Esophagus muscularis mucosa (tissue), 4 donors: ENCODE results near the gene L1CAM. TPM values are rescaled to one million over a fixed set of nuclear protein-coding genes. Genes with fewer than 3 reads are reported as not detected.

Experiments used
- DNase-seq: peaks from one replicate; pipeline ENCODE4 v3.0.0-alpha.2; 2017; ENCODE audit errors: extremely low spot score
- H3K27ac ChIP-seq, 4 donors: fragments of 200-600 bp; sonication (generic); replicated peaks in 1 of 4; 1 replicate in 3 of 4; 2 replicates in 1 of 4; pipeline ENCODE4 v1.5.1; 2016 to 2019; ENCODE audit warnings: mild to moderate bottlenecking in 1 of 4
- H3K27me3 ChIP-seq, 4 donors: fragments of 200-600 bp; sonication (generic); one replicate each; pipeline versions ENCODE4 v1.5.1 to v1.6.0; 2016 to 2019
- H3K36me3 ChIP-seq, 4 donors: fragments of 200-600 bp; sonication (generic); one replicate each; pipeline ENCODE4 v1.5.1; 2016 to 2019
- H3K4me1 ChIP-seq, 4 donors: fragments of 200-600 bp; sonication (generic); one replicate each; pipeline ENCODE4 v1.5.1; 2016 to 2019
- H3K4me3 ChIP-seq, 4 donors: fragments of 200-600 bp; sonication (generic); 1 replicate in 2 of 4; 2 replicates in 2 of 4; pipeline ENCODE4 v1.5.1; 2016 to 2019; ENCODE audit warnings: mild to moderate bottlenecking in 4 of 4, moderate library complexity in 1 of 4
- H3K9me3 ChIP-seq, 4 donors: fragments of 200-600 bp; sonication (generic); 1 replicate in 3 of 4; 2 replicates in 1 of 4; pipeline ENCODE4 v1.5.1; 2016 to 2019
- EP300 ChIP-seq: sonication (generic); formaldehyde crosslinking; IDR thresholded peaks from one replicate; pipeline ENCODE4 v1.6.1; 2017; ENCODE audit warnings: antibody characterized with exemption
- POLR2A ChIP-seq: fragments of 450-650 bp; IDR thresholded peaks from one replicate; pipeline ENCODE4 v1.6.1; 2017; ENCODE audit warnings: antibody characterized with exemption, moderate library complexity, mild to moderate bottlenecking, low read depth
- POLR2AphosphoS5 ChIP-seq, 2 donors: sonication (generic); formaldehyde crosslinking; IDR thresholded peaks; one replicate each; pipeline ENCODE4 v1.6.1; 2017; ENCODE audit warnings: antibody characterized with exemption in 2 of 2
- WGBS: methylation state at CpG from one replicate; pipeline ENCODE4 v1.1.5; 2018; 5-methylcytosine and 5-hydroxymethylcytosine counted together
- intact Hi-C: fragments of 100-400 bp; cut with DNase I; formaldehyde crosslinking; loops from one replicate; pipeline ENCODE4 v1.15.1; 2023
- total RNA-seq, 4 donors: library from RNA; depleted of rRNA; stranded (reverse); fragments of >200 nt; gene quantifications; one replicate each; pipeline versions ENCODE4 v1.1.0 to v1.2.1, GENCODE V29; 2016
- TF ChIP-seq, protein P1 (sequence below), 3 experiments: fragments of 200-600 bp in 2 of 3; fragments of 450-650 bp in 1 of 3; sonication (generic) in 2 of 3; IDR thresholded peaks; one replicate each; pipeline ENCODE4 v1.5.1; 2017 to 2019; ENCODE audit warnings: antibody characterized with exemption in 3 of 3, mild to moderate bottlenecking in 2 of 3, moderate library complexity in 1 of 3

Gene L1CAM
- total RNA-seq, 4 donors from 2014 or later = 22.4 to 47.9 (median 30.0) TPM

DNA sequence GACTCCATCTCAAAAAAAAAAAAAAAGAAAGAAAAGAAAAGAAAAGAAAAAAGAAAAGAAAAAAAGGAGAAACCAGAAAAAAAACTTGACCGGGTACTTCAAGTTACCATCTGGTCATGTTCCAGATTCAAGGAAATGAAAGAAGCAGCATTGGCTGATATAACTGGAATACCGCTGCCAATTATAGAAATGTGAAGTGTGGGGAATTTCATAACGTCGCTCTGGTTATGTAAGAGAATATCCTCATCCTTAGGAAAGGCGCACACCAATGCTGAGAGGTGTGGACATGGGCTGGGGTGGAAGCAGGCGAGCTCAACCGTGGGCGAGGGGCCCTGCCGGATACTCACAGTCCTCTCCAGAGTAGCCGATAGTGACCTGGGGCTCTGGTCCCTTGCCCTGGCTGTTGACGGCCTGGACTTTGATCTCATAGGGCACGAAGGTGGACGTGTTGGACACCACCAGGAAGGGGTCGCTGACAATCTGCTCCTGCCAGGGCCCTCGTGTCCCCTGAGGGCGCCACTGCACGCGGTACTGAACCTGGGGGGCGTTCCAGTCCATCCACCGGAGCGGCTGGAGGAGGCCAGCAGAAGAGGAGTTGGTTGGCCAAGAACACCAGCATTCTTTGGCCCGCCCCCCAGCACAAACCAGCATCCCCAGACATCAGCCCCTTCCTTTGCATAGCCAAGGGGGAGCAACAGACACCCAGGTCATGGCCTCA, 19.5 kb downstream of the L1CAM start:
- WGBS = 83% methylated on average over 18 of the region's 22 CpGs
- no peak overlapping the region for H3K4me3 ChIP-seq
- H3K9me3 ChIP-seq = no peaks in the 10 kb centered on the region
- intact Hi-C loops = no loop called here
- H3K36me3 ChIP-seq = peaks cover 0 to 8% (median 0%) of the 10 kb centered on the region in 4 donors
- peaks cover 0 to 14% (median 0%) of the 10 kb centered on the region in 4 donors for H3K27me3 ChIP-seq
- no peak for DNase-seq
- TF ChIP-seq POLR2A (no peak), EP300 (no peak), POLR2AphosphoS5 (IDR thresholded peaks at IDR 0.05) (no peak)
- TF ChIP-seq, protein P1, sequence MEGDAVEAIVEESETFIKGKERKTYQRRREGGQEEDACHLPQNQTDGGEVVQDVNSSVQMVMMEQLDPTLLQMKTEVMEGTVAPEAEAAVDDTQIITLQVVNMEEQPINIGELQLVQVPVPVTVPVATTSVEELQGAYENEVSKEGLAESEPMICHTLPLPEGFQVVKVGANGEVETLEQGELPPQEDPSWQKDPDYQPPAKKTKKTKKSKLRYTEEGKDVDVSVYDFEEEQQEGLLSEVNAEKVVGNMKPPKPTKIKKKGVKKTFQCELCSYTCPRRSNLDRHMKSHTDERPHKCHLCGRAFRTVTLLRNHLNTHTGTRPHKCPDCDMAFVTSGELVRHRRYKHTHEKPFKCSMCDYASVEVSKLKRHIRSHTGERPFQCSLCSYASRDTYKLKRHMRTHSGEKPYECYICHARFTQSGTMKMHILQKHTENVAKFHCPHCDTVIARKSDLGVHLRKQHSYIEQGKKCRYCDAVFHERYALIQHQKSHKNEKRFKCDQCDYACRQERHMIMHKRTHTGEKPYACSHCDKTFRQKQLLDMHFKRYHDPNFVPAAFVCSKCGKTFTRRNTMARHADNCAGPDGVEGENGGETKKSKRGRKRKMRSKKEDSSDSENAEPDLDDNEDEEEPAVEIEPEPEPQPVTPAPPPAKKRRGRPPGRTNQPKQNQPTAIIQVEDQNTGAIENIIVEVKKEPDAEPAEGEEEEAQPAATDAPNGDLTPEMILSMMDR (IDR thresholded peaks at IDR 0.05) = no peak
- H3K4me1 ChIP-seq = no peaks in the 10 kb centered on the region
- no peak overlapping the region for H3K27ac ChIP-seq

DNA sequence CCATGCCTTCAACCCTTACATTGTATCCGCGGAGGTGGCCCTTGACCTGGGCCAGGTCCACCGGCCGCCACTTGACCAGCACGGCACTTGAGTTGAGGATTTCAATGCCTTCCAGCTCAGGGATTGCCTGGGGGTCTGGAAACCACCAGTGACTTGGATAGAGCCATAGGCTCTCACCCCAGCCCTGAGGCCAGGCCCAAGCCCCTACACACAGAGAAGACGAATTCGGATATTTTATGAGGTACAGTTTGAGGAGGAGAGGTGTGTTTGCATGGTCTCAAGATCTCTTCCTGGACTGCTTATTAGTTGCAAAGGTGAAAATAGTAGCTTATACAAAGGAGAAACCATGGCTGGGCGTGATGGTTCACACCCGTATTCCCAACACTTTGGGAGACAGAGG, 20.3 kb downstream of the L1CAM start:
- WGBS = 88% methylated on average over 9 of the region's 9 CpGs
- no peaks in the 10 kb centered on the region for H3K4me1 ChIP-seq
- peaks cover 0 to 8% (median 0%) of the 10 kb centered on the region in 4 donors for H3K36me3 ChIP-seq
- DNase-seq = no peak
- H3K27ac ChIP-seq = no peak overlapping the region
- TF ChIP-seq POLR2A (no peak), POLR2AphosphoS5 (IDR thresholded peaks at IDR 0.05) (no peak), EP300 (no peak)
- TF ChIP-seq, protein P1 (IDR thresholded peaks at IDR 0.05) = no peak
- peaks cover 0 to 6% (median 0%) of the 10 kb centered on the region in 4 donors for H3K27me3 ChIP-seq
- intact Hi-C loops = no loop called here
- no peak overlapping the region for H3K4me3 ChIP-seq
- no peaks in the 10 kb centered on the region for H3K9me3 ChIP-seq

DNA sequence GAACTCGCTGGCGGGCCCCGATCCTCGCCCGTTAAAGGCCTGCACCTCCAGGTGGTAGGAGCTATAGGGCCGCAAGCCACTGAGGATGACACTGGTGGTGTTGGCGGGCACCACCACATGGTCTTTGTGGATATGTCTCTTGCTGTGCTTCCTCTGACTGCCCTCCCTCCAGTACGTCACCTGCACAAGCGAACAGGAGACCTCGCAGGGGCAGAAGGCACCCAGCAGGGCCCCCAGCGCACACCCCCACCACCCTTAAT, 20.7 kb downstream of the L1CAM start:
- no peak overlapping the region for H3K27ac ChIP-seq
- WGBS = 94% methylated on average over 6 of the region's 11 CpGs
- intact Hi-C loops = no loop called here
- H3K4me3 ChIP-seq = no peak overlapping the region
- peaks cover 0 to 8% (median 0%) of the 10 kb centered on the region in 4 donors for H3K36me3 ChIP-seq
- no peaks in the 10 kb centered on the region for H3K9me3 ChIP-seq
- H3K4me1 ChIP-seq = no peaks in the 10 kb centered on the region
- DNase-seq = no peak
- peaks cover 0 to 2% (median 0%) of the 10 kb centered on the region in 4 donors for H3K27me3 ChIP-seq
- TF ChIP-seq, protein P1 (IDR thresholded peaks at IDR 0.05) = no peak
- TF ChIP-seq POLR2A (no peak), POLR2AphosphoS5 (IDR thresholded peaks at IDR 0.05) (no peak), EP300 (no peak)

DNA sequence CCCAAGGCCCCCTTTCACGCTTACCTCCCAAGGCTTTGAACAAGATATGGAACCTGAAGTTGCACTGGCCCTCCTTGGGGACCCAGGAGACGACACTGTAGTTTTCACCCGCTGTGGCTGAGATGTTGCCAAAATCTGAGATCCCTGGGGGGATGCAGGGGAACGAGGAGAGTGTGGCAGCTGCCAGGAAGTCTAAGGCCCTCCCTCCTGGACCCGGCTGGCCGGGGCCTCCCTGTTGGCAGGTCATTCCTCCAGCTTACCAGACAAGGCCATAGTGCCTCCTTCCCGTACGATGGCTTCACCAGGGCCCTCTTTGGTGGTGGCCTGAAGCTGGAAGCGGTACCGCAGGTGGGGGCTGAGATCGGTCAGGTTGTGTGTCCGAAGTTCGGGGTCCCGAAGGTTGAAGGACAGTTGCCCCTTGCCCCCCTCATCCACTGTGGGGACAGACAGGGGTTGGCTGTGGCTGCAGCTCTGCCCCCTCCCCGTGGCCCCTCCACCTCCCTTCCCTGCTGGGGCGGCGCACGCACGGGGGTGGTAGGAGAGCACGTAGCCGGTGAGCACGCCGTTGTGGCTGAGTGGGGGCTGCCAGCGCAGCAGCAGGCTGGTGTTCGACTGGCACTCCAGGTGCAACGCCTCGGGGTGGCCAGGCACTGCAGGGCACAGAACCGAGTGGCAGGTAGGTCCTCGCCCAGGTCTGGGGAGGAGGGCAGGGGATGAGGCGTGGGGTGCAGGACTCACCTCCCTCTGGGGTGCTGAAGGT, 21.2 kb downstream of the L1CAM start:
- Histone ChIP-seq H3K36me3 (peaks cover 0 to 8% (median 0%) of the 10 kb centered on the region in 4 donors), H3K4me1 (no peaks in the 10 kb centered on the region), H3K9me3 (no peaks in the 10 kb centered on the region), H3K4me3 (no peak overlapping the region), H3K27ac (no peak overlapping the region), H3K27me3 (no peaks in the 10 kb centered on the region)
- TF ChIP-seq POLR2A (no peak), EP300 (no peak), POLR2AphosphoS5 (IDR thresholded peaks at IDR 0.05) (no peak)
- TF ChIP-seq, protein P1 (IDR thresholded peaks at IDR 0.05) = no peak
- intact Hi-C loops = no loop called here
- DNase-seq = no peak
- 80% methylated on average over 5 of the region's 30 CpGs for WGBS
